ENCODE data around the gene SNAP29.
"Not testable (repeated sequence)": the region's sequence is repeated elsewhere in the genome, so short reads cannot be mapped to it uniquely, and the experiment has no call there.

Gene SNAP29

GRCh38 chr22:20901093-20902033 is 42.6 kb downstream of the SNAP29 start:
- not testable (repeated sequence) for DNase-seq (ENCODE audit: low spot score)

GRCh38 chr22:20903093-20903492 is 44.3 kb downstream of the SNAP29 start:
- DNase-seq (ENCODE audit: low spot score) = no peak

DNA sequence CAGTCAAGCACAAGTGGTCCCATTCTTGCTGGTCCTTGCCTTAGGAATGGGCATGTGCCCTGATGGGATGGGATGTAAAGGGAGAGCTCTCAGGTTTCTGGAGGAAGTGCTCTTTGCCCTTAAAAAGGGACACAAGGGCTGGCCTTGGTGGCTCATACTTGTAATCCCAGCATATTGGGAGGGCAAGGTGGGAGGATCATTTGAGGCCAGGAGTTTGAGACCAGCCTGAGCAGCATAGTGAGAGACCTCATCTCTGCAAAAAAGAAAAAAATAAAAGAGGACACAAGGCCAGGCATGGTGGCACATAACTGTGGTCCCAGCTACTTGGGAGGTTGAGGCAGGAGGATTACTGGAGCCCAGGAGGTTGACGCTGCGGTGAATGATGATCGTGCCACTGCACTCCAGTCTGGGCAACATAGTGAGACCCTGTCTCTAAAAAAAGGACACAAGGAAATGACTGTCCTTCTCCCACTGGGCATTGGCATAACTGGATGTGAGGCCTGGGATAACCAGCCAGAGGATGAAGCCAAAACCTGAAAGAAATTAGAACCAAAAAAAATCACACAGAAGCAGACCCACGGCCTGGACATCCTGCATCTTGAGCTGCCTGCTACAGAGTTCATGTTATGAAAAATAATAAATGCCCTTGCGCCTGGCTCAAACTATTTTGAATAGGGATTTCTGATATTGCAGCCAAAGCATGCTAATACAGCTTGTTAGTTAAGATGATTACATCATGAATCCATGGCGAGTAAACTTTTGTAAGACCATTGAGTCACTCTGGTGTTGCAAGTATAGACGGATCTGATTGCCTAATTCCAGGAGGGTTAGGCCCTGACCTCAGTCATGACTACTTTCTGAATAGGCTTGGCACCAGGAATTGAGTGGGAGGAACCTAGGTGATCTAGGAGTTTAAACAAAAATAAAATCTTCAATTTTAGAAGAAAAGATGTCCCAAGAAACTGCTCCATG is 45.5 kb downstream of the SNAP29 start:
- no peak for DNase-seq (ENCODE audit: low spot score)

DNA sequence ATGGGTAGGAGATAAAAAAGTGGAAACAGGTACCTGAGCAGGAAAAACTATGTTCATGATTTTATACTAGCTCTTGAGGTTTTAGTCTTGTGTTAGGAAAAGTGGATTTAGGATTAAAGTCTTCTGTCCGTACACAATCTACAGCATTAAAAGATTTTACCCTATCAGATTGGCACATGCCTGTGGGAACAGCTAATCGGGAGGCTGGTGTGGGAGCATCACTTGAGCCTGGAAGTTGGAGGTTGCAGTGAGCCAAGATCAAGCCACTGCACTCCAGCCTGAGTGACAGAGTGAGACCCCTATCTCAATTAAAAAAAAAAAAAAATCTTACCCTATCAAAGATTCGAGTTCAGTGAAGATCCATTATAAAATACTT is 46.2 kb downstream of the SNAP29 start:
- DNase-seq (ENCODE audit: low spot score) = no peak

- DNase-seq (ENCODE audit: low spot score) = no peak
These were observed 46.9 kb downstream of the SNAP29 start for GRCh38 chr22:20905415-20906386.

DNA sequence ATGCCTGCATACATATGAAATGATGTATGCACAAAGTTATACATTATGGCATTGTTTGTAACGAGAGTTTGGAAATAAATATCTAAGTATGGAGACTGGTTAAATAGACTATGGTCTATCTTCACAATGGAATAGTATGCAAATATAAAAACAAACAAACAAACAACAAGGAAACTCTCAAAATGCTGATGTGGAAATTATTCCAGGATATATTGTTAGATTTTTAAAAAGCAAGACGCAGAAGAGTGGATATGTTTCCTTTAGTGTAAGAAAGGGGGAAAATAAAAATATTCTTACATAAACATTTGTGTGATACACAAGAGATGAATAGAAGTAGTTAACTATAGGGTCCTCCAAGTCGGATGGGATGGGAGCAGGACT is 47.6 kb downstream of the SNAP29 start:
- no peak for DNase-seq (ENCODE audit: low spot score)

GRCh38 chr22:20908717-20909116 is 49.9 kb downstream of the SNAP29 start:
- not testable (repeated sequence) for DNase-seq (ENCODE audit: low spot score)

GRCh38 chr22:20909543-20910303 is 50.9 kb downstream of the SNAP29 start:
- no peak for DNase-seq (ENCODE audit: low spot score)

DNA sequence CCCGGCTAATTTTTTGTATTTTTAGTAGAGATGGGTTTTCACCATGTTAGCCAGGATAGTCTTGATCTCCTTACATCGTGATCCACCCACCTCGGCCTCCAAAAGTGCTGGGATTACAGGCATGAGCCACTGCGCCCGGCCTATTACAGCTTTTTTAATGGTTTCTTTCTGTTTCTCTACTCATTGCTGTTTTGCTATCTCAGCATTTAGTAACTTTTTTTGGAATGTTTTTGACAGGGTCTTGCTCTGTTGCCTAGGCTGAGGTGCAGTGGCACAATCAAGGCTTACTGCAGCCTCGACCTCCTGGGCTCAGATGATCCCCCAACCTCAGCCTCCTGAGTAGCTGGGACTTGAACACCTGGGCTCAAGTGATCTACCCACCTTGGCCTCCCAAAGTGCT is 53.7 kb downstream of the SNAP29 start:
- no peak for DNase-seq (ENCODE audit: low spot score)

DNA sequence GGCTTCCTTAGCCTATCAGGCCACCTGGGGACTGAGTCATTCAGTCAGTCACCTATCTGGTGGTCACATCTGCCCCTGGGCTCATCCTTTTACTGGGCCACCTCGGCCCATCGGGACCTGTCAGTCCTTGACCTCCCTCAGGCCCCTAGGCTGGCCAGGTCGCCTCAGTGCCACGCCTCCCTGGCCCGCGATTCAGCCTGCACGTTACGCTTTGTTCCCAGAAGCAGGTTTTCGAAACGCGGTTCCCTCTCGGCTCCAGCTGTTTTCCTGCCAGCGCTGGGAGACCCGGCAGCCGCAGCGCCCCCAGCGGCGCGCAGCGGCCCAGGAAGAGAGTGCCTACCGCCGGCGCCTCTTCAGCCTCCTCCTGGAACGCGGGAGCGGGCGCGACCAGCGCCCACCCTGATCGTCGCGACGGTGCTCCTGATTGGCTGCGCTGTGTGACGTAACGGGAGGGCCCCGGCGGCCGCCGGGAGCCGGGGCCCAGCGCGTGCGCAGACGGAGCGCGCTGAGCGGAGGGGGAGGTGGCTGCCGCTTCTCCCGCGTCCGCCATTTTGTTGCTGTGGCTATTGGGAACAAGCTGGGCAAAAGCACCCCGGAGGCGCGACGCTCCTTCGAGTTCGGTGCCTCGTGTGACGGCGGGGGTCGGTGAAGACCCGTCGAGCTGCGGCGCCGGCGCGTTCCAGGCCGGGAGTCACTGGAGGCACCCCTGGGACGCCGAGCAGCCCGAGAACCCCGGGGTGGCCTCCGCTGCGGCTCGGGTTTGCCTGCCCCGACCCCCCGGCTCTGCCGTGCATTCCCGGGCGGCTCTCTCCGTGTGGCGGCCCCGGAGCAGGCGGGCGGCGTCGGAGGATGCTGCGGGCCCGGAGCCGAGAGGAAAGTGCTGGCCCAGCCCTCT is 58.4 kb downstream of the SNAP29 start, which contains the start of gene CRKL:
Gene CRKL (plus strand): TSS at position 492 of the 895 bp plus-strand sequence. CDS start 528 bp downstream, outside the sequence.
- DNase-seq (ENCODE audit: low spot score) = peak; percentile 98

DNA sequence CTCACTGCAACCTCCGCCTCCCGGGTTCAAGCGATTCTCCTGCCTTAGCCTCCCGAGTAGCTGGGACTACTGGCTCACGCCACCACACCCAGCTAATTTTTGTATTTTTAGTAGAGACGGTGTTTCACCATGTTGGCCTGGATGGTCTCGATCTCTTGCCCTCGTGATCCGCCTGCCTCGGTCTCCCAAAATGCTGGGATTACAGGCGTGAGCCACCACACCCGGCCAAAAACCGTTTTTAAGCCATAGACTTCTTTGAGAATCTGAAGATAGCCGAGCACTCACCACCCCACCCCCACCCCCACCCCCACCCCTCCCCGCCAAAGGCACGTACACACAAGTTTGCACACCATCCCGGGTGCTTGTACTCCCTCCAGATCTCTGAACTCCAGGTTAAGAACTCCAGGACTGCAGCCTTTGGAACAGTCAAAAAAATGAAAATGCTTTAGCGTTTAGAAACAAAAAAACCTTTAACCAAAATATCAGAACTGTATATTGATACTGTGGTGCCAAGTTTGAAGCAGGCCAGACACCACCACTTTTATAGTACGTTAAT is 59.9 kb downstream of the SNAP29 start:
- DNase-seq (ENCODE audit: low spot score) = no peak

DNA sequence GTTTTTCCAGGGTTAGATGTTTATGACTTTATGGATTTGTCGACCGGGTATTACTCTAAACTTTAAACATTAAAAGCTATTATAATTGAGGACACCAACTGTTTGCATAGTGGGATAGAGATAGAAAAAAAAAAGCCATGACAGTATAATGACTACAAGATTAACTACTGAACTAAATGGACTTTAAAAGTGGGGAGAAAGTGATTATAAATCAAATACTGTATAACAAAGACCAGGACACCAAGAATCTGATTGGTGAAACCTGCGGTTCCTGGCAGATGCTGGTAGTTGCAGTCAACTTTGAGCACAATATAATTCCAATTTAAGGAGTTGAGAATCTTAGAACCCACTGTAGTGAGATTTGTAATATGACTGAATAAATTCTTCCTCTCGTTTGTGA is 60.9 kb downstream of the SNAP29 start:
- no peak for DNase-seq (ENCODE audit: low spot score)

DNA sequence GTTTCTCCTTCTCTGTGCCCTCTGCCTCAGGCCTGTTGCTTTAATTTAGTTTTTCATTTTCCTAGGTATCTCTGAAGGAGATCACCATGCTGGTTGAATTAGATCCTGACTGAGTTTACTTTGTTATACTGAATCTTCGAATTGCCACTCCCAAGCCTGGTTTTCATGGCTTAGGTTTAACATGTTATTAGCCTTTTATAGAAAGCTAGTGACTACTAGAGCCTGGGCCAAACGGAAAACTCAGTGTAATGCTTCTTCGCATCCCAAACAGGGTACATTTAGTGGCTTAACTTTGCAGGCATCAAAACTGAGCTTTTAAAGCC is 62.0 kb downstream of the SNAP29 start:
- DNase-seq (ENCODE audit: low spot score) = no peak

DNA sequence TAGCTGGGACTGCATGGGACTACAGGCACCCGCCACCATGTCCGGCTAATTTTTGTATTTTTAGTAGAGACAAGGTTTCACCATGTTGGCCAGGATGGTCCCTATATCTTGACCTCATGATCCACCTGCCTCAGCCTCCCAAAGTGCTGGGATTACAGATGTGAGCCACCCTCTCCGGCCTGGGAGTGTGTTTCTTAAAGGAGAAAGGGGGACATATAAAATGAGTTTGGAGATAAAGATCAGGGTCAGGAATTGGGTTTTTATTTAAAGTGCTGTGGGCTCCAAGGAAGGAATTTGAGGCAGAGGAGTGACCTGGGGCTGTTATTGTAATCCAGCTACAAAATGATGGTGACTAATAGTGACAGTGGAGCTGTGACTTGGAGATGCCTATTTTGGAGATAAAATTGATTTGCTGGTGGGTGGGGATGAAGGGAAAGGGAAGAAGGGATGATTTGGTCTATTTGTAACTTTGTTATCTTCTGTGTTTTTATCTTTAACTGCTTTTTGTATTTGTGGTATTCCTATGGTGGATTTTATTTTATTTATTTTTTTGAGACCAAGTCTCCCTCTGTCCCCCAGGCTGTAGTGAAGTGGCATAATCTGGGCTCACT is 63.4 kb downstream of the SNAP29 start:
- DNase-seq (ENCODE audit: low spot score) = no peak

- no peak for DNase-seq (ENCODE audit: low spot score)
These were observed 67.4 kb downstream of the SNAP29 start for GRCh38 chr22:20926243-20926642.

GRCh38 chr22:20927940-20928572 is 69.2 kb downstream of the SNAP29 start:
- no peak for DNase-seq (ENCODE audit: low spot score)

DNA sequence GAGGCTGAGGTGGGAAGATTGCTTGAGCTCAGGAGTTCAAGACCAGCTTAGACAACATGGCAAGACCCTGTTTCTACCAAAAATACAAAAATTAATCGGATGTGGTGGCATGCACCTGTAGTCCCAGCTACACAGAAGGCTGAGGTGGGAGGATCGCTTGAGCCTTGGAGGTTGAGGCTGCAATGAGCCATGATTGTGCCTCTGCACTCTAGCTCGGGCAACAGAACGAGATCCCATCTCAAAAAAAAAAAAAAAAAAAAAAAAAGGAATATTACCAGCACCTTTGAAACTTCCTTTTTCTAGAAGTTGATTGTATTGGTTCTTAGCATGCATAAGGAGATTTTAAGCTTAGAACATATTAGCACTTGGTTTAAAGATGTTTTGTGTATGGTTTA is 69.8 kb downstream of the SNAP29 start:
- no peak for DNase-seq (ENCODE audit: low spot score)

GRCh38 chr22:20930004-20930403 is 71.2 kb downstream of the SNAP29 start:
- no peak for DNase-seq (ENCODE audit: low spot score)

DNA sequence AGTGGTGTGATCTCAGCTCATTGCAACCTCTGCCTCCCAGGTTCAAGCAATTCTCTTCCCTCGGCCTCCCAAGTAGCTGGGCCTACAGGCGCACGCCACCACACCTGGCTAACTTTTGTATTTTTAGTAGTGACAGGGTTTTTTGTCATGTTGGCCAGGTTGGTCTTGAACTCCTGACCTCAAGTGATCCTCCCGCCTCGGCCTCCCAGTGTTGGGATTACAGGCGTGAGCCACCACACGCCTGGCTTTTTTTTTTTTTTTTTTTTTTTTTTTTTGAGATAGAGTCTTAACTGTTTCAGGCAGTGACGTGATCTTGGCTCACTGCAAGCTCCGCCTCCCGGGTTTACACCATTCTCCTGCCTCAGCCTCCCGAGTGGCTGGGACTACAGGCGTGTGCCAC is 71.6 kb downstream of the SNAP29 start:
- not testable (repeated sequence) for DNase-seq (ENCODE audit: low spot score)
